Measurements from ENCODE around the gene RPS19.

DNA sequence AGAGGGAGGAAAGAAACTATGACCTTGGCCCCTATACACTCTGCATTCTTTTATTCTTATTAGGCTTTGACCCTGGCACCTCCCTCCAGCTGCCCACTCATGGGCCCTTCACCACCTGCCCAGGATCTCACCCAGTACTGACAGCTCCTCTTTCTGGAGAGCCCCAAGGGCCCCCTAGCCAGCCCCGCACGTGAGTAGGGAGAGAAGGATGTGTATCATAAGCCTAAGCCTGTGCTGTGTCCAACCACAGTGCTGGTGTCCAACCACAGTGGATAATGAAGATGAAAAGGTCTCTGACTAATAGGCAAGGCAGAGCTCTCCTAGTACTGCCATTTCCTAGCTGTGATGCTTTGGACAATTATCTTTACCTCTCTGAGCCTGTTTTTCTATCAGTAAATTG lies 11.0 kb upstream of the RPS19 start:
- TF ChIP-seq POLR2AphosphoS5 (IDR thresholded peaks at IDR 0.05; ENCODE audit: low read depth, low read length) (no peak), POLR2A (IDR thresholded peaks at IDR 0.05; ENCODE audit: low read depth, low read length) (no peak), TAF1 (IDR thresholded peaks at IDR 0.05; ENCODE audit: borderline replicate concordance, low read depth, low read length) (no peak)

Data from GM12892 (cell line).